ENCODE results near the gene PRCC. TPM values are rescaled to one million over a fixed set of nuclear protein-coding genes. Genes with fewer than 3 reads are reported as not detected.

The PRCC gene
- total RNA-seq: 35.8 and 59.0 TPM in 2 replicates

GRCh38 chr1:156767101-156767878 lies at the start of gene PRCC:
PRCC (plus strand) TSS chr1:156767535; CDS start chr1:156767772, 237 bp downstream.

GRCh38 chr1:156727926-156728598 lies 39.3 kb upstream of the PRCC start, which contains the start of gene METTL25B:
METTL25B (plus strand) TSS chr1:156728469; CDS start chr1:156729105, 636 bp downstream.

DNA sequence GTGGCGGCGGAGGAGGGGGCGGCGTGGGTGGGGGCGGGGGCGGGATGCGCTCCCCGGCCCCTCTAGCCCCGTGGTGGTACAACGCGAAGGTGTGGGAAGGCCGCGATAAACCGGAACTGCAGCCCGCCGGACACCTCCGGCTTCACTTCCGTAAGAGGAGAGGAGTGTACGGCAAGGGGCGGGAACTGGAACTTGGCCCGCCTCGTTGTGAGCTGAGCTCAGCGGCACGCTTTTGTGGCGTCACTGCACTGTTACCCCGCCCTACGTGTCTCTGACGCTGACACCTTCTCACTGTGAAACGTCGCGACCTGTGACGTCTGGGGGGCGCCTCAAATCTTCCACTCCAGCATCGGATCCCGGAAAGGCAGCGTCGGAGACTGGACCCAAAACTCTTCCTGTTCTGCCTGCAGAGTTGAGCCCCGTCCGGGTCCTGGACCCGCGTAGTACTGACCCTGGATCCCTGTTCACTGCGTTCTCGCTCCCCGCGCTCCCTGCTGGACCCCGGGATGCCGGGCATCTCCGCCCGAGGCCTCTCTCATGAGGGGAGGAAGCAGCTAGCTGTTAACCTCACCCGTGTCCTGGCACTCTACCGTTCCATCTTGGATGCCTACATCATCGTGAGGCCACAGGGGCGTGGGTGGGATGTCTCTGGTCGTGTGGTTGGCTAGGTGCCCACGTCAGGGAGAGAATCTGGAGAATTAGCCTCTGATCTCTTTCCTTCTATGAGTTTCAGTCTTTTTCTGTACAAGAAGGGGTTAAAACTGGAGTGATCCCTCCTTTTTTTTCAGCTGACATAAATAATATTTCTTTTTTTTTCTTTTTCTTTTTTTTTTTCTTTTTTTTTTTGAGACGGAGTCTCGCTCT lies 38.5 kb upstream of the PRCC start, which contains the start of gene ISG20L2:
ISG20L2 (minus strand) TSS at position 168 of the 864 bp plus-strand sequence. CDS start 1,114 bp downstream, outside the sequence.

DNA sequence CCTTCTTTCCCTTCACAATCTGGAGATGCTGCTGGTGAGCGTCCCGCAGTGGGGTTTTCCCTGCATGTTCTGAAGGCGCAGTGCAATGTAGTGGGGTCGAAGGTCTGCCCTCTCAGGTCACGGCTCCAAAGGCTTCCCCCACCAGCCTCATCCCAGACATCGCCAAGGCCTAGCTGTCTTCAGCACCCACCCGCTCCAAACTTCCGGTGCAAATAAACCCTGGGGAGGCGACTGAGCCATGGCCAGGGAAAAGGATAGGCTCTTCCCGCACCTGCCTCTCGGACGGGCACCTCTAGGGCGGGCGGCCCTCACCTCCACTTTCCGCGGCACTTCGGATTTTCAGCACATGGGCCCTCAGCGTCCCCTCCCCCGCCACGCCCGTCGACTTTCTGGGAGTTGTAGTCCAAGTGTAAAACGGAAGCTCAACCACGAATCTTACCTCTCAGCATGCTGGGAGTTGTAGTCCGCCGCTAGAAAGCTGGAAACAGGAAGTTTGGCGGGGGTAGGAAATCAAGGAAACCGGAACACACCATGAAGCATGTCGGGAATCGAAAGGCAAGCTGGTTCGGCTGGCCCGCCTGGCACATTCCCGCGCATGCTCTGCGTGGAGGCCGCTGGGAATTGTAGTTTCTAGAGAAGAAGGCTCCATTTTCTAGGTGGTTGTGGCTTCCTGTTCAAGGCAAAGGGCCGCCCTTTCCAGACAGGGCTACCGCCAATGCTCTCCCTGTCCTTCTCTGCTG lies 26.4 kb upstream of the PRCC start, which contains the start of gene MRPL24:
MRPL24 (minus strand) TSS at position 348 of the 740 bp plus-strand sequence. CDS start 2,384 bp downstream, outside the sequence.

DNA sequence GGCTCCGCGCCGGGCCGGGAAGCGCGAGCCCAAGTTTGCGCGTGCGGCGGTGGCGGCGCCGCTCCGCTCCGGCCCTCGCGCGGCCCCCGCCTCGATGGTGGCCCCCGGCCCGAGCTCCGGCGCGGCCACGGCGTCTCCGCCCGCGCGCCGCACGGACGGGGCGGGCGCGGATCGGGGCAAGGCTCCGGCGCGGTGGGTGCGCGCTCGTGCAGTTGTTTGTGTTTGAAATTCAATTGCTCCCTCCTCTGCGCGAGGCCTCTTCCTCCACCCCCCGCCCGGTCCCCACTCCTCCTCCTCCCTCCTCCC lies 15.9 kb upstream of the PRCC start, which contains the start of gene HDGF:
HDGF (minus strand) TSS at position 225 of the 306 bp plus-strand sequence. CDS start 246 bp downstream, outside the sequence.

DNA sequence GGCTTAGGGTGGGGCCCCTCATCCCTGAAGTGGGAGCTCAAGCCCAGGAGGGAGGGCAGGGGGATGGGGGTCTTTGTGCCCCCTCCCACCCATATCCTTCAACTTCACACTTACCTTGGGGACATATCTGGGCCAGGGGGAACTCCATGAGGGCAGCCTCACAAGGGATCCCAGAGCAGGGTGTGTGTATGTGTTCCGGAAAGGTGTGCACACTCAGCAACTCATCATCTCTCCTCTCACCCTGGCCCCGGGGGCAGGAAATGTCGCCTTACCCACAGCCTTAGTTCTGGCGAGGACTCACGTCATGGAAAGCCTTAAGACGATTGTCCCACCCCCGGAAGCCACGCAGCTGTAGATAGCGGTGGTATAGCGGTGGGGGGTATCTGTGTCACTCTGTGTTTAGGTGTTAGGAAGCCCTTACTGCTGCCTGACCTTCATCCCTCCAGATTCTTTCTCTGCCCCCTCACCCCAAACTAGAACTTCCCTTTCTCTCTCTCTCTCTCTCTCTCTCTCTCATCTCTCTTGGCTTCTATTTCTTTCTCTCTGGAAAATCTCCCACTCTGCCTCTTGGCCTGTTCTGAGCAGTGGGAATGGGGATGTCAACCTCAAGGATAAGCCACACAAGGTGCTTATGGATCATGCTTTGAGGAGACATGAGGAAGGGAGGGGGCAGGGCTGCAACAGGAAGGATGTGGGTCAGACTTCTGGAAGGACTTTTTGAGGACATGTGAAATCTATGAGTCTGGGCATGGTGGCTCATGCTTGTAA lies 49.4 kb downstream of the PRCC start, which contains the start of gene SH2D2A:
SH2D2A (minus strand) TSS at position 288 of the 768 bp plus-strand sequence; CDS start at position 148, 140 bp downstream.

Other genes with a start within 250 kb of the PRCC start
- 4.2 and 22.8 TPM in 2 replicates for gene IQGAP3, start 195.0 kb upstream of the PRCC start, total RNA-seq
- gene TTC24, start 187.8 kb upstream of the PRCC start, total RNA-seq: not detected in 2 replicates
- gene NAXE, start 175.8 kb upstream of the PRCC start, total RNA-seq: 70.1 and 93.0 TPM in 2 replicates
- gene GPATCH4, start 166.1 kb upstream of the PRCC start, total RNA-seq: 4.0 and 11.4 TPM in 2 replicates
- gene HAPLN2, start 148.1 kb upstream of the PRCC start, total RNA-seq: 1.9 TPM in 1 of 2 replicates, not detected in the other
- gene BCAN, start 125.4 kb upstream of the PRCC start, total RNA-seq: not detected in 2 replicates
- gene NES, start 90.1 kb upstream of the PRCC start, total RNA-seq: 34.3 and 110 TPM in 2 replicates
- 38.1 and 68.6 TPM in 2 replicates for gene CRABP2, start 62.0 kb upstream of the PRCC start, total RNA-seq
- 11.1 and 19.9 TPM in 2 replicates for gene METTL25B, start 39.1 kb upstream of the PRCC start, total RNA-seq
- gene ISG20L2, start 38.8 kb upstream of the PRCC start, total RNA-seq: 17.2 and 18.0 TPM in 2 replicates
- gene MRPL24, start 26.4 kb upstream of the PRCC start, total RNA-seq: 52.1 and 67.7 TPM in 2 replicates
- gene HDGF, start 15.9 kb upstream of the PRCC start, total RNA-seq: 186 and 249 TPM in 2 replicates
- 0.32 and 2.1 TPM in 2 replicates for gene SH2D2A, start 49.3 kb downstream of the PRCC start, total RNA-seq
- not detected in 2 replicates for gene INSRR, start 91.6 kb downstream of the PRCC start, total RNA-seq
- gene NTRK1, start 93.3 kb downstream of the PRCC start, total RNA-seq: under 0.01 and 0.56 TPM in 2 replicates
- 14.0 and 15.4 TPM in 2 replicates for gene PEAR1, start 126.2 kb downstream of the PRCC start, total RNA-seq
- not detected in 2 replicates for gene LRRC71, start 153.1 kb downstream of the PRCC start, total RNA-seq

All from epithelial cell of alveolus of lung (primary cell).